NT2/D1 (cell line): ENCODE measurements around the gene GPR156.
"Not testable (repeated sequence)": the region's sequence is repeated elsewhere in the genome, so short reads cannot be mapped to it uniquely, and the experiment has no call there.

ENCODE experiments used
- DNase-seq: peaks from one replicate; pipeline ENCODE4 v3.0.0-alpha.2; 2011; ENCODE audit warnings: low read depth, low spot score
- H3K27me3 ChIP-seq: 2 replicates; pipeline ENCODE4 v1.6.0; 2011; ENCODE audit warnings: mild to moderate bottlenecking; ENCODE audit not compliant: insufficient read length, insufficient read depth
- H3K36me3 ChIP-seq: 2 replicates; pipeline ENCODE4 v1.6.1; 2011; ENCODE audit warnings: mild to moderate bottlenecking, low read length, mixed read lengths; ENCODE audit not compliant: insufficient read depth, insufficient read length
- H3K4me1 ChIP-seq: 2 replicates; pipeline ENCODE4 v1.5.1; 2011; ENCODE audit not compliant: insufficient read depth, insufficient read length
- H3K4me3 ChIP-seq: 2 replicates; pipeline ENCODE4 v1.5.1; 2011; ENCODE audit warnings: low read depth; ENCODE audit not compliant: insufficient read length
- H3K9ac ChIP-seq: 2 replicates; pipeline ENCODE4 v1.6.0; 2011; ENCODE audit warnings: low read depth; ENCODE audit not compliant: insufficient read length
- H3K9me3 ChIP-seq: 2 replicates; pipeline ENCODE4 v1.5.1; 2011; ENCODE audit warnings: mild to moderate bottlenecking, low read length; ENCODE audit not compliant: insufficient read depth
- SUZ12 ChIP-seq: IDR thresholded peaks from 2 replicates; pipeline ENCODE4 v1.6.1; 2011; ENCODE audit not compliant: insufficient read length, insufficient read depth; ENCODE audit errors: extremely low read depth
- YY1 ChIP-seq: IDR thresholded peaks from 2 replicates; pipeline ENCODE4 v1.6.1; 2011; ENCODE audit not compliant: insufficient read length, insufficient read depth
- ZNF274 ChIP-seq: IDR thresholded peaks from 2 replicates; pipeline ENCODE4 v1.6.1; 2011; ENCODE audit warnings: mild to moderate bottlenecking, low read depth, low read length

GPR156 gene

GRCh38 chr3:120306519-120307455, 21.8 kb upstream of the GPR156 start:
- no peak for DNase-seq
- Histone ChIP-seq H3K9ac (no peak overlapping the region), H3K27me3 (no peaks in the 10 kb centered on the region), H3K36me3 (no peaks in the 10 kb centered on the region), H3K4me3 (no peak overlapping the region), H3K4me1 (peaks cover 4% of the 10 kb centered on the region), H3K9me3 (peaks cover 4% of the 10 kb centered on the region; the same call in 1 of the 2 replicates)
- TF ChIP-seq SUZ12 (no peak), ZNF274 (no peak), YY1 (no peak)

- no peak for TF ChIP-seq YY1
- H3K27me3 ChIP-seq = no peaks in the 10 kb centered on the region
- DNase-seq = no peak
- H3K4me1 ChIP-seq = peaks cover 4% of the 10 kb centered on the region
- no peak overlapping the region for H3K9ac ChIP-seq
- no peak overlapping the region for H3K4me3 ChIP-seq
- no peaks in the 10 kb centered on the region for H3K36me3 ChIP-seq
- no peaks in the 10 kb centered on the region for H3K9me3 ChIP-seq
Observed at GRCh38 chr3:120304616-120305015, 19.6 kb upstream of the GPR156 start.

GRCh38 chr3:120302361-120302760, 17.3 kb upstream of the GPR156 start:
- Histone ChIP-seq H3K9ac (no peak overlapping the region), H3K27me3 (no peaks in the 10 kb centered on the region), H3K36me3 (no peaks in the 10 kb centered on the region), H3K4me1 (peaks cover 4% of the 10 kb centered on the region), H3K4me3 (no peak overlapping the region), H3K9me3 (no peaks in the 10 kb centered on the region)
- TF ChIP-seq ZNF274 (no peak), SUZ12 (no peak), YY1 (no peak)
- no peak for DNase-seq

DNA sequence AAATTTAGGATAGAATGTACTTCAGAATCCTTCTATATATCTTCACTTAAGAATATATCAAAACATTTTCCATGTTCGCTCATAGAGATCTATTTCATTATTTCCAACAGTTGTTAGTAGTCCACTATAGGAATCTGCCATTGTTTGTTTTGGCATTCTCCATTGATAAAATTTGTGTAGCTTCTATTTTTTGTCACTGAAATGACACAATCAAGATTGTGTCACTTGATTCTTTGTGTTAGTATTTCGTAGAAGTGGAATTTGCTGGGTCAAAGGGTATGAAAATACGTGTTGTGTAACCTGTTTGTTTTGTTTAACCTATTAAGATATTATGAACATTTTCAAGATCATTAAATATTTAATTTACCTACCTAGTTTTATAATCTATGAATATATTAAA, 15.9 kb upstream of the GPR156 start:
- Histone ChIP-seq H3K4me1 (peaks cover 4% of the 10 kb centered on the region), H3K9ac (no peak overlapping the region), H3K36me3 (no peaks in the 10 kb centered on the region), H3K27me3 (no peaks in the 10 kb centered on the region), H3K9me3 (no peaks in the 10 kb centered on the region), H3K4me3 (no peak overlapping the region)
- TF ChIP-seq SUZ12 (no peak), ZNF274 (no peak), YY1 (no peak)
- DNase-seq = no peak

- no peak for DNase-seq
- H3K36me3 ChIP-seq = no peaks in the 10 kb centered on the region
- no peak overlapping the region for H3K9ac ChIP-seq
- peaks cover 4% of the 10 kb centered on the region for H3K4me1 ChIP-seq
- H3K27me3 ChIP-seq = no peaks in the 10 kb centered on the region
- H3K9me3 ChIP-seq = no peaks in the 10 kb centered on the region
- H3K4me3 ChIP-seq = no peak overlapping the region
- TF ChIP-seq YY1 = no peak
Observed at GRCh38 chr3:120299403-120299802, 14.4 kb upstream of the GPR156 start.

GRCh38 chr3:120298996-120299395, 14.0 kb upstream of the GPR156 start:
- Histone ChIP-seq H3K36me3 (no peaks in the 10 kb centered on the region), H3K4me3 (no peak overlapping the region), H3K9ac (no peak overlapping the region), H3K27me3 (no peaks in the 10 kb centered on the region), H3K4me1 (peaks cover 4% of the 10 kb centered on the region), H3K9me3 (no peaks in the 10 kb centered on the region)
- DNase-seq = no peak
- TF ChIP-seq YY1 (no peak), ZNF274 (no peak), SUZ12 (no peak)

GRCh38 chr3:120291552-120291951, 6.5 kb upstream of the GPR156 start:
- not testable (repeated sequence) for H3K27me3 ChIP-seq, H3K4me1 ChIP-seq, H3K4me3 ChIP-seq, H3K9ac ChIP-seq, H3K9me3 ChIP-seq, DNase-seq, H3K36me3 ChIP-seq

GRCh38 chr3:120289636-120290035, 4.6 kb upstream of the GPR156 start:
- H3K27me3 ChIP-seq = peaks cover 20% of the 10 kb centered on the region
- H3K9ac ChIP-seq = no peak overlapping the region
- H3K4me3 ChIP-seq = no peak overlapping the region
- no peaks in the 10 kb centered on the region for H3K4me1 ChIP-seq
- peaks cover 6% of the 10 kb centered on the region; the same call in 1 of the 2 replicates for H3K9me3 ChIP-seq
- TF ChIP-seq YY1 (no peak), ZNF274 (no peak), SUZ12 (no peak)
- no peaks in the 10 kb centered on the region for H3K36me3 ChIP-seq
- DNase-seq = no peak
